CD8-positive, alpha-beta memory T cell (primary cell): ENCODE measurements around the gene MYO1C. TPM values are rescaled to one million over a fixed set of nuclear protein-coding genes. Genes with fewer than 3 reads are reported as not detected.

Source experiments
- CTCF ChIA-PET: fragments of 350-600 bp; sonication (Branson Sonifier 250); formaldehyde crosslinking; loops from one replicate; lab custom pipeline; 2021; ENCODE audit warnings: antibody characterized with exemption; lab: Charles Lee
- POLR2A ChIA-PET: fragments of 350-600 bp; sonication (Branson Sonifier 250); formaldehyde crosslinking; loops from one replicate; lab custom pipeline; 2021; ENCODE audit warnings: antibody characterized with exemption; lab: Charles Lee
- DNase-seq, 5 donors: peaks; one replicate each; pipeline versions ENCODE4 v3.0.0 to v3.0.0-alpha.2; 2020 to 2022; ENCODE audit warnings: mixed read lengths in 1 of 5
- H3K27ac ChIP-seq: one replicate; pipeline ENCODE4 v1.7.0; 2013; ENCODE audit warnings: low read depth, mild to moderate bottlenecking, low read length, moderate library complexity
- H3K27me3 ChIP-seq: 2 replicates; pipeline ENCODE4 v1.7.0; 2013; ENCODE audit warnings: low read length, mild to moderate bottlenecking; ENCODE audit not compliant: insufficient read depth, poor library complexity, severe bottlenecking
- H3K36me3 ChIP-seq: 2 replicates; pipeline ENCODE4 v1.7.0; 2013; ENCODE audit warnings: mild to moderate bottlenecking, low read length, moderate library complexity; ENCODE audit not compliant: insufficient read depth
- H3K4me1 ChIP-seq: 2 replicates; pipeline ENCODE4 v1.7.0; 2013; ENCODE audit warnings: mild to moderate bottlenecking, low read length, moderate library complexity; ENCODE audit not compliant: insufficient read depth
- H3K4me3 ChIP-seq: 2 replicates; pipeline ENCODE4 v1.7.0; 2013; ENCODE audit warnings: mild to moderate bottlenecking, low read length
- H3K9me3 ChIP-seq: 2 replicates; pipeline ENCODE4 v1.7.0; 2013; ENCODE audit warnings: mild to moderate bottlenecking, low read length
- H3K27ac Mint-ChIP-seq, 8 donors: one replicate each; pipeline ENCODE4 v1.8.0; 2020 to 2021; ENCODE audit warnings: mixed read lengths in 8 of 8, mild to moderate bottlenecking in 6 of 8, inconsistent platforms in 3 of 8, moderate library complexity in 3 of 8
- H3K27me3 Mint-ChIP-seq, 2 donors: one replicate each; pipeline ENCODE4 v1.8.0; 2020 to 2021; ENCODE audit warnings: mixed read lengths in 2 of 2, mild to moderate bottlenecking in 1 of 2, moderate library complexity in 1 of 2
- H3K36me3 Mint-ChIP-seq, 3 donors: one replicate each; pipeline ENCODE4 v1.8.0; 2020 to 2021; ENCODE audit warnings: mixed read lengths in 3 of 3, inconsistent platforms in 1 of 3, mild to moderate bottlenecking in 1 of 3
- H3K4me1 Mint-ChIP-seq, 3 donors: one replicate each; pipeline ENCODE4 v1.8.0; 2020 to 2021; ENCODE audit warnings: mixed read lengths in 3 of 3, inconsistent platforms in 1 of 3, mild to moderate bottlenecking in 1 of 3
- H3K4me3 Mint-ChIP-seq, 7 donors: one replicate each; pipeline ENCODE4 v1.8.0; 2020 to 2021; ENCODE audit warnings: mixed read lengths in 7 of 7, mild to moderate bottlenecking in 6 of 7, moderate library complexity in 4 of 7, inconsistent platforms in 2 of 7
- H3K9me3 Mint-ChIP-seq, 5 donors: one replicate each; pipeline ENCODE4 v1.8.0; 2020 to 2022; ENCODE audit warnings: mixed read lengths in 5 of 5, mild to moderate bottlenecking in 3 of 5, moderate library complexity in 2 of 5, inconsistent platforms in 1 of 5
- polyA plus RNA-seq: library from polyadenylated mRNA; unstranded; fragments of 300-500 nt; fragmentation: Illumina TruSeq; gene quantifications from one replicate; pipeline ENCODE4 v1.2.3, GENCODE V29; 2021
- total RNA-seq, 2 experiments: library from RNA; stranded (reverse); gene quantifications; one replicate each; pipeline ENCODE4 v1.2.3, GENCODE V29; 2021

The MYO1C gene
- total and polyA plus RNA-seq, 3 experiments from 2014 or later = 5.7 to 36.9 (median 36.6) TPM

GRCh38 chr17:1481736-1482135, 10.8 kb downstream of the MYO1C start:
- DNase-seq = no peak
- Histone ChIP-seq H3K4me3 (no peak overlapping the region), H3K9me3 (no peaks in the 10 kb centered on the region), H3K36me3 (no peaks in the 10 kb centered on the region), H3K27me3 (no peaks in the 10 kb centered on the region), H3K27ac (no peak overlapping the region), H3K4me1 (peaks cover 7% of the 10 kb centered on the region)
- ChIA-PET CTCF (no interaction called here), POLR2A (no interaction called here)
- peaks cover 0 to 1% of the 10 kb centered on the region in 2 donors for H3K27me3 Mint-ChIP-seq
- H3K9me3 Mint-ChIP-seq = no peaks in the 10 kb centered on the region
- H3K4me3 Mint-ChIP-seq = no peak overlapping the region
- H3K27ac Mint-ChIP-seq = peak overlapping the region in 3 of 8 donors; percentile 44 to 79 (median 62)
- peaks cover 4 to 16% (median 6%) of the 10 kb centered on the region in 3 donors for H3K4me1 Mint-ChIP-seq
- H3K36me3 Mint-ChIP-seq = peaks cover 0 to 46% (median 8%) of the 10 kb centered on the region in 3 donors

- H3K27me3 Mint-ChIP-seq = peaks cover 0 to 1% of the 10 kb centered on the region in 2 donors
- no peak overlapping the region for H3K4me3 ChIP-seq
- peak overlapping the region in 1 of 7 donors; percentile 57 for H3K4me3 Mint-ChIP-seq
- no peaks in the 10 kb centered on the region for H3K9me3 Mint-ChIP-seq
- H3K4me1 ChIP-seq = peaks cover 5% of the 10 kb centered on the region
- H3K36me3 ChIP-seq = no peaks in the 10 kb centered on the region
- H3K27me3 ChIP-seq = no peaks in the 10 kb centered on the region
- H3K9me3 ChIP-seq = no peaks in the 10 kb centered on the region
- peaks cover 3 to 14% (median 4%) of the 10 kb centered on the region in 3 donors for H3K4me1 Mint-ChIP-seq
- peak overlapping the region in 4 of 8 donors; percentile 5 to 39 (median 32) for H3K27ac Mint-ChIP-seq
- CTCF ChIA-PET = interaction anchor here (1.4 kb wide), 1 partner anchor 9 kb away, joined by 5 read pairs; no protein-coding TSS in a partner anchor
- H3K36me3 Mint-ChIP-seq = peaks cover 0 to 49% (median 8%) of the 10 kb centered on the region in 3 donors
- H3K27ac ChIP-seq = no peak overlapping the region
- POLR2A ChIA-PET = no interaction called here
- DNase-seq = no peak
These were observed 11.6 kb downstream of the MYO1C start for GRCh38 chr17:1480747-1481465.

- no peaks in the 10 kb centered on the region for H3K9me3 Mint-ChIP-seq
- Histone ChIP-seq H3K27me3 (no peaks in the 10 kb centered on the region), H3K4me1 (peaks cover 3% of the 10 kb centered on the region), H3K9me3 (no peaks in the 10 kb centered on the region), H3K27ac (no peak overlapping the region), H3K4me3 (no peak overlapping the region), H3K36me3 (no peaks in the 10 kb centered on the region)
- H3K27me3 Mint-ChIP-seq = peaks cover 0 to 1% of the 10 kb centered on the region in 2 donors
- H3K4me1 Mint-ChIP-seq = peaks cover 6 to 10% (median 8%) of the 10 kb centered on the region in 3 donors
- H3K27ac Mint-ChIP-seq = no peak overlapping the region
- H3K36me3 Mint-ChIP-seq = peaks cover 0 to 49% (median 8%) of the 10 kb centered on the region in 3 donors
- H3K4me3 Mint-ChIP-seq = no peak overlapping the region
- no peak for DNase-seq
- ChIA-PET CTCF (no interaction called here), POLR2A (no interaction called here)
These were observed 14.1 kb downstream of the MYO1C start for GRCh38 chr17:1478418-1478817.

- Mint-ChIP-seq H3K36me3 (peaks cover 0 to 41% (median 0%) of the 10 kb centered on the region in 3 donors), H3K9me3 (no peaks in the 10 kb centered on the region), H3K27ac (peak overlapping the region in 1 of 8 donors; percentile 8), H3K4me1 (peaks cover 6 to 14% (median 9%) of the 10 kb centered on the region in 3 donors), H3K27me3 (peaks cover 0 to under 1% of the 10 kb centered on the region in 2 donors), H3K4me3 (no peak overlapping the region)
- Histone ChIP-seq H3K4me1 (peaks cover 6% of the 10 kb centered on the region), H3K27ac (no peak overlapping the region), H3K36me3 (no peaks in the 10 kb centered on the region), H3K4me3 (no peak overlapping the region), H3K9me3 (no peaks in the 10 kb centered on the region), H3K27me3 (no peaks in the 10 kb centered on the region)
- DNase-seq = no peak
- CTCF ChIA-PET = interaction anchor here (1.6 kb wide), 1 partner anchor 15 kb away, joined by 4 read pairs; no protein-coding TSS in a partner anchor
- POLR2A ChIA-PET = no interaction called here
These were observed 17.1 kb downstream of the MYO1C start for GRCh38 chr17:1475321-1475854.

- H3K4me1 ChIP-seq = peaks cover 6% of the 10 kb centered on the region
- H3K36me3 ChIP-seq = no peaks in the 10 kb centered on the region
- Mint-ChIP-seq H3K36me3 (peaks cover 0 to 42% (median 0%) of the 10 kb centered on the region in 3 donors), H3K27me3 (peaks cover 0 to 2% of the 10 kb centered on the region in 2 donors), H3K4me3 (no peak overlapping the region), H3K27ac (no peak overlapping the region), H3K4me1 (peaks cover 6 to 14% (median 9%) of the 10 kb centered on the region in 3 donors), H3K9me3 (no peaks in the 10 kb centered on the region)
- H3K27ac ChIP-seq = no peak overlapping the region
- no peak overlapping the region for H3K4me3 ChIP-seq
- H3K27me3 ChIP-seq = no peaks in the 10 kb centered on the region
- no peaks in the 10 kb centered on the region for H3K9me3 ChIP-seq
- CTCF ChIA-PET = interaction anchor here (1.6 kb wide), 1 partner anchor 15 kb away, joined by 4 read pairs; no protein-coding TSS in a partner anchor
- DNase-seq = no peak
- POLR2A ChIA-PET = no interaction called here
These were observed 17.9 kb downstream of the MYO1C start for GRCh38 chr17:1474402-1475189.

- Histone ChIP-seq H3K27me3 (no peaks in the 10 kb centered on the region), H3K36me3 (peaks cover 4% of the 10 kb centered on the region), H3K4me3 (no peak overlapping the region), H3K27ac (no peak overlapping the region), H3K9me3 (no peaks in the 10 kb centered on the region), H3K4me1 (peaks cover 6% of the 10 kb centered on the region)
- Mint-ChIP-seq H3K9me3 (no peaks in the 10 kb centered on the region), H3K27me3 (peaks cover 0 to 3% of the 10 kb centered on the region in 2 donors), H3K36me3 (peaks cover 4 to 44% (median 7%) of the 10 kb centered on the region in 3 donors), H3K4me3 (peak overlapping the region in 1 of 7 donors; percentile 54), H3K4me1 (peaks cover 6 to 14% (median 9%) of the 10 kb centered on the region in 3 donors), H3K27ac (peak overlapping the region in 2 of 8 donors; percentile 22 to 32)
- ChIA-PET CTCF (interaction anchor here (1.6 kb wide), 1 partner anchor 14 kb away, joined by 4 read pairs; no protein-coding TSS in a partner anchor), POLR2A (no interaction called here)
- DNase-seq = peak in 1 of 5 donors; percentile 56
These were observed 18.6 kb downstream of the MYO1C start for GRCh38 chr17:1473841-1474240.

- peaks cover 6% of the 10 kb centered on the region for H3K4me1 ChIP-seq
- Mint-ChIP-seq H3K4me3 (no peak overlapping the region), H3K27me3 (peaks cover 0 to 3% of the 10 kb centered on the region in 2 donors), H3K27ac (peak overlapping the region in 1 of 8 donors; percentile 24), H3K4me1 (peaks cover 6 to 14% (median 9%) of the 10 kb centered on the region in 3 donors), H3K36me3 (peaks cover 4 to 43% (median 10%) of the 10 kb centered on the region in 3 donors), H3K9me3 (no peaks in the 10 kb centered on the region)
- no peak overlapping the region for H3K4me3 ChIP-seq
- DNase-seq = no peak
- ChIA-PET CTCF (no interaction called here), POLR2A (no interaction called here)
- peaks cover 6% of the 10 kb centered on the region for H3K36me3 ChIP-seq
- no peak overlapping the region for H3K27ac ChIP-seq
- H3K9me3 ChIP-seq = no peaks in the 10 kb centered on the region
- H3K27me3 ChIP-seq = no peaks in the 10 kb centered on the region
These were observed 19.3 kb downstream of the MYO1C start for GRCh38 chr17:1473170-1473569.
